Measurements from ENCODE around the gene GTF2A1L. TPM values are rescaled to one million over a fixed set of nuclear protein-coding genes. Genes with fewer than 3 reads are reported as not detected.

GTF2A1L gene
- total RNA-seq, 1 experiment from 2014 or later, result not detected

- Mint-ChIP-seq H3K36me3 (ENCODE audit: insufficient read depth, unreplicated experiment) (no peaks in the 10 kb centered on the region), H3K4me1 (ENCODE audit: low read depth, unreplicated experiment) (no peaks in the 10 kb centered on the region), H3K9me3 (ENCODE audit: unreplicated experiment) (no peaks in the 10 kb centered on the region), H3K27ac (ENCODE audit: unreplicated experiment) (no peak overlapping the region), H3K27me3 (ENCODE audit: insufficient read depth, unreplicated experiment) (peaks cover 3% of the 10 kb centered on the region), H3K4me3 (ENCODE audit: unreplicated experiment) (no peak overlapping the region)
- ChIA-PET CTCF (no interaction called here), POLR2A (no interaction called here)
- TF ChIP-seq CTCF (IDR thresholded peaks at IDR 0.05; ENCODE audit: insufficient read depth in 1 of 2, low read depth in 1 of 2, low read length in 1 of 2, severe bottlenecking in 1 of 2, unreplicated experiment in 1 of 2), result no peak
- DNase-seq, result no peak
- no peaks in the 10 kb centered on the region for H3K27me3 ChIP-seq (replicated peaks; ENCODE audit: control insufficient read depth, insufficient read depth, low read length)
- no peaks in the 10 kb centered on the region for H3K4me1 ChIP-seq
- intact Hi-C loops (cut with micrococcal nuclease; ENCODE audit: unreplicated experiment), result no loop called here
- no peak overlapping the region for H3K4me3 ChIP-seq (ENCODE audit: low read depth, low read length)
- no peaks in the 10 kb centered on the region for H3K36me3 ChIP-seq (ENCODE audit: control insufficient read depth, insufficient read depth, low read length)
- BruUV-seq (replicated peaks), result no TSS peak
- H3K9me3 ChIP-seq, result no peaks in the 10 kb centered on the region
These were observed 106.6 kb downstream of the GTF2A1L start for GRCh38 chr2:48724278-48724677.

DNA sequence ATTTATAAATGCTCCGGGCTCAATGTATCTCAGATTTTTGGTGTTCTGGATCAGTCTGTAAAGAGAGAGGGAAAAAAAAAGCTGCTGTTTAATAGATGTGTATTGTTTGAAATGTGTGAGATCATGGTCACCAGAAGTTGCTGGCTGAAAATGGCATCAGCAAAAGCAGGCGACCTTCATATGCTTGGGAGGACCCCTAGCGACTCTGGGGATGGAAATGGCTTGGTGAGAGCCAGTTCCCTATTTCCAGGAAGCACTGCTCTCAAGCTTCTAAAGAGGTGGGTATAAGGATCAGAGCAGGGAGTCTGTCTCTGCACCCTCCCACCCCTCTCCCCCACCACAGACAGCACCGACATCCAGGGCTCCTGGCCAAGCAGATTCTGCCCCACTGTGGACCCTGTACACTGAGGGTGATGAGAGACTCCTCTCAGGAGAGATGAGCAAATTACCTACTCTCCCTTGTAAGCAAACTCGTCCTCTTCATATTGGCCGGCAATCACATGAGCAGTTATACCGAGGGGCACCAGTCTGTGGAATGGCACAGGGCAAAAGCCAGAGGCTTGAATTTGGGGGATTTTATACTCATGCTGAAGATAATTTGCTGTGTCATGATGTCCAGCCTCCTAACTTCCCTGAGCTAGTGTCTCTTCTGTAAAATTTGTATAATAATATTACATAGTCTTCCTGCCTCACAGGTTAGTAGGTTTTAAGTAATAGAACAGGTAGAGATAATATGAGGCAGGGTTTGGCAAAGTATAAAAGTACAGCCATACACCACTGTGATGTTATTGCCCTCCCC is 108.2 kb downstream of the GTF2A1L start:
- no peaks in the 10 kb centered on the region for H3K36me3 ChIP-seq (ENCODE audit: control insufficient read depth, insufficient read depth, low read length)
- CTCF ChIA-PET, result interaction anchor here (0.7 to 1.7 kb wide), 2 partner anchors 126 to 207 kb away, joined by 3 to 9 read pairs; no protein-coding TSS in a partner anchor
- H3K4me1 ChIP-seq, result no peaks in the 10 kb centered on the region
- peak; percentile 25 to 41 for DNase-seq
- H3K4me3 Mint-ChIP-seq (ENCODE audit: unreplicated experiment), result no peak overlapping the region
- intact Hi-C loops (cut with micrococcal nuclease; ENCODE audit: unreplicated experiment), result loop anchor here (1.0 kb wide), 2 partner anchors 104 to 126 kb away; no protein-coding TSS in a partner anchor
- no peak overlapping the region for H3K4me3 ChIP-seq (ENCODE audit: low read depth, low read length)
- TF ChIP-seq CTCF (IDR thresholded peaks at IDR 0.05; ENCODE audit: insufficient read depth in 1 of 2, low read depth in 1 of 2, low read length in 1 of 2, severe bottlenecking in 1 of 2, unreplicated experiment in 1 of 2), result peak in 1 of 2 experiments; percentile 53
- H3K9me3 ChIP-seq, result no peaks in the 10 kb centered on the region
- no peak overlapping the region for H3K27ac Mint-ChIP-seq (ENCODE audit: unreplicated experiment)
- H3K36me3 Mint-ChIP-seq (ENCODE audit: insufficient read depth, unreplicated experiment), result no peaks in the 10 kb centered on the region
- no peaks in the 10 kb centered on the region for H3K27me3 ChIP-seq (replicated peaks; ENCODE audit: control insufficient read depth, insufficient read depth, low read length)
- POLR2A ChIA-PET, result no interaction called here
- no peaks in the 10 kb centered on the region for H3K4me1 Mint-ChIP-seq (ENCODE audit: low read depth, unreplicated experiment)
- peaks cover 3% of the 10 kb centered on the region for H3K27me3 Mint-ChIP-seq (ENCODE audit: insufficient read depth, unreplicated experiment)
- H3K9me3 Mint-ChIP-seq (ENCODE audit: unreplicated experiment), result no peaks in the 10 kb centered on the region
- no TSS peak for BruUV-seq (replicated peaks)

DNA sequence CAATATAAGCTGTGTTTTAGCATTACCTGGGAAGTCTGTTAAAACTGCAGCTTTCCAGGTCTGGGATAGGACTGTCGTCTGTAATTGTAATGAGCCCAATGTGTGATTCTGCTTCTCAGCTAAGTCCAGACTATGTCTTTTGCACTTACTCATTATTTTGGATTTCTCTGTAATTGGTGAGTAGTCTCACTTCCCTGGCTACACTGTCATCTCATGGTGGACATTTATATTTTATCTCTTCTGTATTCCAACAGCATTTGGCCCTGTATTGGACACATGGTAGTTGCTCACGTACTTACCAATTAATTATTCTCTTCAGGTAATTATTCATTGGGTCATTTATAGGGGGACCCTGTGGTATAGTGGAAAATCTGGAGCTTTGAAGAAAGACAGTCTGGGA is 109.9 kb downstream of the GTF2A1L start:
- Histone ChIP-seq H3K4me3 (ENCODE audit: low read depth, low read length) (no peak overlapping the region), H3K4me1 (no peaks in the 10 kb centered on the region), H3K36me3 (ENCODE audit: control insufficient read depth, insufficient read depth, low read length) (no peaks in the 10 kb centered on the region), H3K9me3 (no peaks in the 10 kb centered on the region), H3K27me3 (replicated peaks; ENCODE audit: control insufficient read depth, insufficient read depth, low read length) (no peaks in the 10 kb centered on the region)
- Mint-ChIP-seq H3K36me3 (ENCODE audit: insufficient read depth, unreplicated experiment) (no peaks in the 10 kb centered on the region), H3K9me3 (ENCODE audit: unreplicated experiment) (no peaks in the 10 kb centered on the region), H3K4me3 (ENCODE audit: unreplicated experiment) (no peak overlapping the region), H3K27ac (ENCODE audit: unreplicated experiment) (no peak overlapping the region), H3K27me3 (ENCODE audit: insufficient read depth, unreplicated experiment) (peaks cover 6% of the 10 kb centered on the region), H3K4me1 (ENCODE audit: low read depth, unreplicated experiment) (no peaks in the 10 kb centered on the region)
- no peak for DNase-seq
- intact Hi-C loops (cut with micrococcal nuclease; ENCODE audit: unreplicated experiment), result no loop called here
- CTCF ChIA-PET, result no interaction called here
- POLR2A ChIA-PET, result no interaction called here
- no TSS peak for BruUV-seq (replicated peaks)
- TF ChIP-seq CTCF (IDR thresholded peaks at IDR 0.05; ENCODE audit: insufficient read depth in 1 of 2, low read depth in 1 of 2, low read length in 1 of 2, severe bottlenecking in 1 of 2, unreplicated experiment in 1 of 2), result no peak

Data from Caco-2 (cell line).